Testis (tissue), 3 donors: ENCODE data around the gene ITIH5. TPM values are rescaled to one million over a fixed set of nuclear protein-coding genes. Genes with fewer than 3 reads are reported as not detected.
A peak's percentile ranks its signal among the peaks of the same experiment; 100 is the strongest.

Source experiments
- DNase-seq: peaks from one replicate; pipeline ENCODE4 v3.0.0-alpha.2; 2019
- H3K27ac ChIP-seq, 2 donors: fragments of 200-600 bp; sonication (generic); one replicate each; pipeline ENCODE4 v1.5.1; 2019
- H3K27me3 ChIP-seq: fragments of 200-600 bp; sonication (generic); one replicate; pipeline ENCODE4 v1.5.1; 2019
- H3K36me3 ChIP-seq: fragments of 200-600 bp; sonication (generic); one replicate; pipeline ENCODE4 v1.5.1; 2017; ENCODE audit warnings: low read depth; ENCODE audit errors: missing control alignments
- H3K4me1 ChIP-seq: fragments of 200-600 bp; sonication (generic); one replicate; pipeline ENCODE4 v1.5.1; 2019
- H3K4me3 ChIP-seq, 2 donors: fragments of 200-600 bp; sonication (generic); one replicate each; pipeline ENCODE4 v1.5.1; 2017 to 2019
- H3K9me3 ChIP-seq: fragments of 200-600 bp; sonication (generic); one replicate; pipeline ENCODE4 v1.5.1; 2017
- POLR2A ChIP-seq: fragments of 450-650 bp; IDR thresholded peaks from one replicate; pipeline ENCODE4 v1.6.1; 2017; ENCODE audit warnings: antibody characterized with exemption, mild to moderate bottlenecking, moderate library complexity
- WGBS, 2 donors: methylation state at CpG; one replicate each; pipeline ENCODE4 v1.1.5; 2018; 5-methylcytosine and 5-hydroxymethylcytosine counted together
- intact Hi-C: fragments of 100-400 bp; cut with DNase I; formaldehyde crosslinking; loops from one replicate; pipeline ENCODE4 v1.15.1; 2023; ENCODE audit warnings: low total_unique reads
- polyA plus RNA-seq: library from polyadenylated mRNA; stranded (reverse); fragments of 350-450 nt; fragmentation: Illumina TruSeq; extraction: RNeasy Lipid Tissue Mini Kit (QIAGEN cat#74804); gene quantifications from one replicate; pipeline ENCODE4 v1.2.3, GENCODE V29; 2014; ENCODE audit warnings: low read depth, low replicate concordance; ENCODE audit not compliant: insufficient read depth
- total RNA-seq, 2 donors: library from RNA; depleted of rRNA; stranded (reverse); fragments of >200 nt; gene quantifications; one replicate each; pipeline ENCODE4 v1.2.3, GENCODE V29; 2016
- TF ChIP-seq, protein P1 (sequence below), 3 experiments: fragments of 450-650 bp in 2 of 3; fragments of 200-600 bp in 1 of 3; sonication (generic) in 1 of 3; IDR thresholded peaks; one replicate each; pipeline ENCODE4 v1.5.1; 2016 to 2019; ENCODE audit warnings: antibody characterized with exemption in 3 of 3, mild to moderate bottlenecking in 2 of 3, moderate library complexity in 1 of 3

The ITIH5 gene
- total and polyA plus RNA-seq, 3 donors from 2014 or later, result 28.0 to 38.1 (median 28.0) TPM

DNA sequence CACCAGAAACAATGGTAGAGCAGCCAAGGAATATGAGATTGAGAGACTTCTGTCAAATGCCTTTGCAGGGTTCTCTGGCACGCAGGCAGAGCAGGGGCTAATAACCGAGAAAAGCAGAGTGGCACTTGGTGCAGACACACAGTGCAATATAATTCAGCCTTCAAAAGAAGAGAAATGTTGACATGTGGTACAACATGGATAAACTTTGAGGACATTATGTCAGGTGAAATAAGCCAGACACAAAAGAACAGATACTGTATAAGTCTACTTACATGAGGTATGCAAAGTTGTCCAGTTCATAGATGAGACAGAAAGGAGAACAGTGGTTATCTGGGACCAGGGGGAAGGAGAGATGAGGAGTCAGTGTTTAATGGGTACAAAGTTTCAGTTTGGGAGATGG lies 41.8 kb downstream of the ITIH5 start:
- H3K36me3 ChIP-seq, result no peaks in the 10 kb centered on the region
- H3K4me1 ChIP-seq, result no peaks in the 10 kb centered on the region
- H3K27me3 ChIP-seq, result no peaks in the 10 kb centered on the region
- no peak overlapping the region for H3K4me3 ChIP-seq
- TF ChIP-seq, protein P1, sequence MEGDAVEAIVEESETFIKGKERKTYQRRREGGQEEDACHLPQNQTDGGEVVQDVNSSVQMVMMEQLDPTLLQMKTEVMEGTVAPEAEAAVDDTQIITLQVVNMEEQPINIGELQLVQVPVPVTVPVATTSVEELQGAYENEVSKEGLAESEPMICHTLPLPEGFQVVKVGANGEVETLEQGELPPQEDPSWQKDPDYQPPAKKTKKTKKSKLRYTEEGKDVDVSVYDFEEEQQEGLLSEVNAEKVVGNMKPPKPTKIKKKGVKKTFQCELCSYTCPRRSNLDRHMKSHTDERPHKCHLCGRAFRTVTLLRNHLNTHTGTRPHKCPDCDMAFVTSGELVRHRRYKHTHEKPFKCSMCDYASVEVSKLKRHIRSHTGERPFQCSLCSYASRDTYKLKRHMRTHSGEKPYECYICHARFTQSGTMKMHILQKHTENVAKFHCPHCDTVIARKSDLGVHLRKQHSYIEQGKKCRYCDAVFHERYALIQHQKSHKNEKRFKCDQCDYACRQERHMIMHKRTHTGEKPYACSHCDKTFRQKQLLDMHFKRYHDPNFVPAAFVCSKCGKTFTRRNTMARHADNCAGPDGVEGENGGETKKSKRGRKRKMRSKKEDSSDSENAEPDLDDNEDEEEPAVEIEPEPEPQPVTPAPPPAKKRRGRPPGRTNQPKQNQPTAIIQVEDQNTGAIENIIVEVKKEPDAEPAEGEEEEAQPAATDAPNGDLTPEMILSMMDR (IDR thresholded peaks at IDR 0.05), result no peak
- TF ChIP-seq POLR2A, result no peak
- no peak for DNase-seq
- 95 to 96% methylated on average over 2 of the region's 2 CpGs for WGBS, 2 donors
- intact Hi-C loops, result no loop called here
- no peak overlapping the region for H3K27ac ChIP-seq
- H3K9me3 ChIP-seq, result no peaks in the 10 kb centered on the region

DNA sequence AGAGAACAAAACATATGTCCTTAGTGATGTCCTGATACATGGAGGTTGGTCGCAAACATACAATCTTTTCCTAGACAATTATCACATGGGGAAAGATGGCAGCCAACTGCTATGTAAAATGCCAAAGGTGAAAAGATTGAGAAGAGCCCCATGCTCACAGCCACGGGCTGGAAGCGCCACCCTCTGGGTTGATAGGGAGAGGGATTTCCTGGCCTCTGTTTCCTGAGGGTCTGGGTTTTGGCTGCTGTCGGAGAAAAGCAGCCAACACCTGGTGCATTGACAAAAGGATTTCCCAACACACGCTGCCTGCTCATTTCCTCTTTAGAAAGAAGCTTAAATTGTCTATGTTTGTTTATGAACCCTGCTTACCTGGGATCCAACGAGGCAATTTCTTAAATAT lies 43.8 kb downstream of the ITIH5 start:
- no peak for DNase-seq
- H3K27ac ChIP-seq, result no peak overlapping the region
- H3K4me1 ChIP-seq, result no peaks in the 10 kb centered on the region
- H3K4me3 ChIP-seq, result no peak overlapping the region
- WGBS, 2 donors, result 76 to 81% methylated on average over 6 of the region's 6 CpGs
- H3K9me3 ChIP-seq, result no peaks in the 10 kb centered on the region
- no peaks in the 10 kb centered on the region for H3K27me3 ChIP-seq
- TF ChIP-seq POLR2A, result no peak
- TF ChIP-seq, protein P1 (IDR thresholded peaks at IDR 0.05), result no peak
- H3K36me3 ChIP-seq, result no peaks in the 10 kb centered on the region
- intact Hi-C loops, result no loop called here

GRCh38 chr10:7618461-7618860 lies 48.3 kb downstream of the ITIH5 start:
- H3K4me3 ChIP-seq, result no peak overlapping the region
- H3K27me3 ChIP-seq, result no peaks in the 10 kb centered on the region
- TF ChIP-seq, protein P1 (IDR thresholded peaks at IDR 0.05), result no peak
- TF ChIP-seq POLR2A, result no peak
- no peaks in the 10 kb centered on the region for H3K36me3 ChIP-seq
- DNase-seq, result no peak
- 30% methylated on average over 2 of the region's 2 CpGs for WGBS, 2 donors
- intact Hi-C loops, result no loop called here
- peak overlapping the region in 1 of 2 donors; percentile 6 for H3K27ac ChIP-seq
- no peaks in the 10 kb centered on the region for H3K9me3 ChIP-seq
- no peaks in the 10 kb centered on the region for H3K4me1 ChIP-seq

GRCh38 chr10:7611909-7612308 lies 54.9 kb downstream of the ITIH5 start:
- no peak for DNase-seq
- Histone ChIP-seq H3K4me3 (no peak overlapping the region), H3K27ac (no peak overlapping the region), H3K9me3 (no peaks in the 10 kb centered on the region), H3K36me3 (no peaks in the 10 kb centered on the region), H3K27me3 (no peaks in the 10 kb centered on the region), H3K4me1 (no peaks in the 10 kb centered on the region)
- TF ChIP-seq POLR2A, result no peak
- TF ChIP-seq, protein P1 (IDR thresholded peaks at IDR 0.05), result no peak
- intact Hi-C loops, result no loop called here
- WGBS, 2 donors, result 94 to 97% methylated on average over 3 of the region's 3 CpGs

DNA sequence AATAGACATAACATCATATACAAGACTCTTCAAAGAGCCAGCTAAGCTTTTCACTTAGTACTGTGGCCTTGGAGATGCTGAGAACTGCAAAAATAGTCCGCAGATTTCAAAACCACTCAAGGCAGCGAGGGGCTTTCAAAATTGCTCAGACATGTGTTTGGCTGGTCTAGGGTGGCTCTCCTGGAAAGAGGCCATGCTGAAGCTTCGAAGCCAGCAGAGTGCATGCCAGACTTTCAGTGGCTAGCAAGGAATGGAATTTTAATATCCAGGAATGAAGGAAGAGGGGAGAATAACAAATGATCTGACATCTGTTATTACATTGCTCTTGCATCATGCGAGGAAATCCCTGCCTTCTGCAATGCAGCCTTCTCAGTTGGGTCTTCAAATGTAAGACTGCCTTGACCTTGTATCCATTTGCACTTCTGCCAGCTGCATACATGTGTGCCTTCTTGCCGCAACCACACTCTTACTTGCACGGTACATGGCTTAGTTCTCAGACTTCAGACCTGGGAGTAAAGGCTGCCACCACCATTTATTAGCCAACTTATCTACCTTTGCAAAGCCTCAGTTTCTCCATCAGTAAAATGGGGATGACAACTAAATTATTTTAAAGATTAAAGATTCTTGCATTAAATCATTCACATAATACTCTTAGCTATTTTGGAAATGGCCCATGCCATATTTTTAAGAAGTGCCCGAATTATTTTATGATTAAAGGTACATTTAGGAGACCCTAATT lies 55.9 kb downstream of the ITIH5 start:
- DNase-seq, result no peak
- H3K4me3 ChIP-seq, result no peak overlapping the region
- intact Hi-C loops, result no loop called here
- TF ChIP-seq POLR2A, result no peak
- no peak overlapping the region for H3K27ac ChIP-seq
- 67 to 79% methylated on average over 7 of the region's 7 CpGs for WGBS, 2 donors
- H3K4me1 ChIP-seq, result no peaks in the 10 kb centered on the region
- H3K27me3 ChIP-seq, result no peaks in the 10 kb centered on the region
- no peaks in the 10 kb centered on the region for H3K9me3 ChIP-seq
- H3K36me3 ChIP-seq, result no peaks in the 10 kb centered on the region
